ENCODE measurements around the gene GPR137C.

Gene GPR137C

DNA sequence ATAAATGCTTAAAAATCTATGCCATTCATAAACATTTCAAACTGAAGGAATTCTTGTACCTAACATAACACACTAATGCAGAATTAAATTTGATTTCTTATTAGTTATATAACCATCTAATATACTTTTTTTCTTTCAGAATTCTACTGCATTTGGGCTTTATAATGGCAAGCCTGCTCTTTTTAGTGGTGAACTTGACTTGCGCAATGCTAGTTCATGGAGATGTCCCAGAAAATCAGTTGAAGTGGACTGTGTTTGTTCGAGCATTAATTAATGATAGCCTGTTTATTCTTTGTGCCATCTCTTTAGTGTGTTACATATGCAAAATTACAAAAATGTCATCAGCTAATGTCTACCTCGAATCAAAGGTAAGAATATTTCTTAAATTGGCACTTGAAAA lies 47.3 kb downstream of the GPR137C start:
- no peak overlapping the region for H3K27ac Mint-ChIP-seq
- no peaks in the 10 kb centered on the region for H3K36me3 Mint-ChIP-seq (ENCODE audit: low read depth)
- H3K27me3 Mint-ChIP-seq (ENCODE audit: low read depth): peaks cover 15% of the 10 kb centered on the region
- no peaks in the 10 kb centered on the region for H3K9me3 Mint-ChIP-seq
- H3K4me3 Mint-ChIP-seq: no peak overlapping the region
- peaks cover 2% of the 10 kb centered on the region for H3K4me1 Mint-ChIP-seq (ENCODE audit: low read depth)

DNA sequence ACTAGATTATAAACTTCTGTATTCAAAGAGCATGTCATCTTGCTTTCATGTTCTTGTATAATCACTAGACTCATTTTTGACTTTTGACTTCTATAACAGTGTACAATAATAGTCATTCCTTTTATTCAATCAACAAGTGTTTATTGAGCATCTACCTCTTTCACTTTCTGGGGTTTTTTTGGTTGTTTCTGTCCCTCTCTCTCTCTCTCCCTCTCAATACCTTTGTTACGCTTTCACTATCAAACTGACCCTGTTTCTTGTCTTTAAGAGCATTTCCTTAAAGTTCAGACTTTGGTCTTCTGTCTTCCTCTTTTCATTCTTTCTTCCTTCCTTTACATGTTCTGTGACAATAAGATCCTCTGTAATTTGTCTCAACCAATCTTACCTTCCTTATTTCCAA lies 49.5 kb downstream of the GPR137C start:
- peaks cover 2% of the 10 kb centered on the region for H3K4me1 Mint-ChIP-seq (ENCODE audit: low read depth)
- peaks cover 33% of the 10 kb centered on the region for H3K27me3 Mint-ChIP-seq (ENCODE audit: low read depth)
- H3K27ac Mint-ChIP-seq: no peak overlapping the region
- H3K9me3 Mint-ChIP-seq: no peaks in the 10 kb centered on the region
- no peak overlapping the region for H3K4me3 Mint-ChIP-seq
- H3K36me3 Mint-ChIP-seq (ENCODE audit: low read depth): no peaks in the 10 kb centered on the region

GRCh38 chr14:52607061-52607460 lies 54.4 kb downstream of the GPR137C start:
- no peaks in the 10 kb centered on the region for H3K9me3 Mint-ChIP-seq
- peaks cover 41% of the 10 kb centered on the region for H3K27me3 Mint-ChIP-seq (ENCODE audit: low read depth)
- no peak overlapping the region for H3K27ac Mint-ChIP-seq

DNA sequence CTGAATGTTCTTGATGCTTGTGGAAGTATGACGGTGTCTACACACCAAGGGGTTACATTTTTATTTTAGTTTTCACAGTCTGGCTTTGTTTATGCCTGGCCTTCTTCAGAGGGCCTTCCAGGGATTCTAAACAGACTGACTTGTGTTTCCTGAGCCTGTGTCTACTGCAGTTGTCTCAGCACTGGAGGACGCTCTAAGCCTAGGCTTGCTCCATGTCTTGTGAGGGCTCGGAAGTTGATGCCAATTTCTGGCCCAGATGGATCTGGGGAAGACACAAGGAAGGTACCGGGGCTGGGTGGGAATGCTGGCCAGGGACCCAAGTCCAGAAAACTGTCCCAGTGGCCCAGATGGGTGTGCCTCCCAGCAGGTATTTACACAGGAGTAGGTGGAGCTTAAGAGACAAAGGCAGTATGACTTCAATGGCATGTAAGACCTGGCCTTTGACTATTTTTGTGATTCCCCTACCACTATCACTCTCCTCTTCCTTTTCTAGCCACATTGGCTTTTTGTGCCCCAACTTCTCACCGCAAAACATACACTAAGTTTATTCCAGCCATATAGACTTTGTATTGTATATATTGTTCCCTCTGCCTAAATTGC lies 56.9 kb downstream of the GPR137C start:
- Mint-ChIP-seq H3K4me3 (no peak overlapping the region), H3K9me3 (no peaks in the 10 kb centered on the region), H3K36me3 (ENCODE audit: low read depth) (no peaks in the 10 kb centered on the region), H3K27ac (no peak overlapping the region), H3K27me3 (ENCODE audit: low read depth) (peaks cover 39% of the 10 kb centered on the region), H3K4me1 (ENCODE audit: low read depth) (peaks cover 1% of the 10 kb centered on the region)

More at GRCh38 chr14:52607061-52607460, 54.4 kb downstream of the GPR137C start:
- Mint-ChIP-seq H3K36me3 (ENCODE audit: low read depth) (no peaks in the 10 kb centered on the region), H3K4me1 (ENCODE audit: low read depth) (peaks cover 4% of the 10 kb centered on the region), H3K4me3 (no peak overlapping the region)

- H3K4me1 Mint-ChIP-seq (ENCODE audit: low read depth): peaks cover 1% of the 10 kb centered on the region
- no peak overlapping the region for H3K4me3 Mint-ChIP-seq
- no peaks in the 10 kb centered on the region for H3K36me3 Mint-ChIP-seq (ENCODE audit: low read depth)
- H3K27me3 Mint-ChIP-seq (ENCODE audit: low read depth): peaks cover 37% of the 10 kb centered on the region
- H3K9me3 Mint-ChIP-seq: no peaks in the 10 kb centered on the region
- no peak overlapping the region for H3K27ac Mint-ChIP-seq
These were observed 57.6 kb downstream of the GPR137C start for GRCh38 chr14:52610187-52610586.

DNA sequence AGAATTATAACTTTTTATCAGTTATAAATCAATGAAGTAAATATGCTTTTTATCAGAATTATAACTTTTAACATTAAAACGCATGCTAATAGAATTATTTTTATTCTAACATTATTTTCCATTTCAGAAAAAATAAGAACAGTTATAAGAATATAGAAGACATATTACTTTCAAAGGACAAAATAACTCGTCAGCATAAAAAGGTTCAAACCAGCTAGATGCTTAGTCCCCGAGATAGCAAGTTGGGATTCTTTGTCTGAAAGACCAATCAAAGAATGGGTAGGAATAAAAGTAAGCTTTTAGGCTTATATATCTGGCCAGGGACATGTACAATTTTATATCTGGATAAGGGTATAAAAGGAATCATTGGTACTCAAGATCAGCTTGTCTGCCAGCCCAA lies 66.0 kb downstream of the GPR137C start:
- H3K27ac Mint-ChIP-seq: no peak overlapping the region
- no peaks in the 10 kb centered on the region for H3K36me3 Mint-ChIP-seq (ENCODE audit: low read depth)
- no peaks in the 10 kb centered on the region for H3K4me1 Mint-ChIP-seq (ENCODE audit: low read depth)
- peaks cover 26% of the 10 kb centered on the region for H3K27me3 Mint-ChIP-seq (ENCODE audit: low read depth)
- no peak overlapping the region for H3K4me3 Mint-ChIP-seq
- H3K9me3 Mint-ChIP-seq: no peaks in the 10 kb centered on the region

DNA sequence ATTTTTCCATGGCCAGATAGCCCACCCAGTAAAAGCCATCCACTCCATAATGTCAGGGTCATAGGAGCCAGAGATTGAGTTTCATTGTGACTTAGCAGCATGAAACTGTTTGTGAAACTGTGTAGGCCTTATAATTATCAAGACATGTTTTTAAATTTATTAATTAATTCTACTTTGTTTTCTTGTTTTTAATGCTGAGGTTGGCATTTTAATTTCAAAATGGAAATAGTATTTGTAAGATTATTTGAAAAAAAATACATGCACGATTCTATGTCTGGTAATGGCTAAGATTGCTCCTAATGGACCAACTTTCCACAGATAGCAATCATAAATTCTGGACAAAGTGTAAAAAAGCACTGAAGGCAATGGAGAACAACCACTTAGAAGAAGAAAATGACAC lies 67.1 kb downstream of the GPR137C start:
- no peaks in the 10 kb centered on the region for H3K9me3 Mint-ChIP-seq
- H3K4me1 Mint-ChIP-seq (ENCODE audit: low read depth): no peaks in the 10 kb centered on the region
- H3K27ac Mint-ChIP-seq: no peak overlapping the region
- no peaks in the 10 kb centered on the region for H3K36me3 Mint-ChIP-seq (ENCODE audit: low read depth)
- no peak overlapping the region for H3K4me3 Mint-ChIP-seq
- peaks cover 26% of the 10 kb centered on the region for H3K27me3 Mint-ChIP-seq (ENCODE audit: low read depth)

- H3K4me3 Mint-ChIP-seq: no peak overlapping the region
- H3K27me3 Mint-ChIP-seq (ENCODE audit: low read depth): peaks cover 9% of the 10 kb centered on the region
- peaks cover 32% of the 10 kb centered on the region for H3K36me3 Mint-ChIP-seq (ENCODE audit: low read depth)
- no peak overlapping the region for H3K27ac Mint-ChIP-seq
- H3K4me1 Mint-ChIP-seq (ENCODE audit: low read depth): peaks cover 5% of the 10 kb centered on the region
- peaks cover 14% of the 10 kb centered on the region for H3K9me3 Mint-ChIP-seq
These were observed 87.5 kb downstream of the GPR137C start for GRCh38 chr14:52640137-52640536.

GRCh38 chr14:52641745-52642144 lies 89.1 kb downstream of the GPR137C start:
- Mint-ChIP-seq H3K4me1 (ENCODE audit: low read depth) (peaks cover 6% of the 10 kb centered on the region), H3K9me3 (peaks cover 14% of the 10 kb centered on the region), H3K27me3 (ENCODE audit: low read depth) (no peaks in the 10 kb centered on the region), H3K4me3 (no peak overlapping the region), H3K36me3 (ENCODE audit: low read depth) (peaks cover 39% of the 10 kb centered on the region), H3K27ac (no peak overlapping the region)

GRCh38 chr14:52649511-52649910 lies 96.9 kb downstream of the GPR137C start:
- H3K27me3 Mint-ChIP-seq (ENCODE audit: low read depth): no peaks in the 10 kb centered on the region
- H3K4me1 Mint-ChIP-seq (ENCODE audit: low read depth): peaks cover 1% of the 10 kb centered on the region
- peaks cover 36% of the 10 kb centered on the region for H3K36me3 Mint-ChIP-seq (ENCODE audit: low read depth)
- no peaks in the 10 kb centered on the region for H3K9me3 Mint-ChIP-seq
- H3K27ac Mint-ChIP-seq: no peak overlapping the region
- H3K4me3 Mint-ChIP-seq: no peak overlapping the region

DNA sequence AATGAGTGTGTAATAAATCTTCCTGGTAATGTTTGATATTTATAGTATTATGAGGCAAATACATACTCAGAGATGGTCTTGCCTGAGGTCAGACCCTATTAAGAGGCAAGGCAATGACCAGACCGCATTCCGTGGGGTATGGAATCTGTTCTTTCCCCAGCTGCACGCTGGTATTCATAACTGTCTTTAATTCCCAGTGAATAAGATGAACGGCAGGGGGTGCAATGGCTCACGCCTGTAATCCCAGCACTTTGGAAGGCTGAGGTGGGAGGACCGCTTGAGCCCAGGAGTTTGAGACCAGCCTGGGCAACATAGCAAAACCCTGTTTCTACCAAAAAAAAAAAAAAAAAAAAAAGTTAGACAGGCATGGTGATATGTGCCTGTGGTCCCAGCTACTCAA lies 98.1 kb downstream of the GPR137C start:
- H3K9me3 Mint-ChIP-seq: no peaks in the 10 kb centered on the region
- H3K36me3 Mint-ChIP-seq (ENCODE audit: low read depth): peaks cover 39% of the 10 kb centered on the region
- no peak overlapping the region for H3K4me3 Mint-ChIP-seq
- H3K4me1 Mint-ChIP-seq (ENCODE audit: low read depth): peaks cover 3% of the 10 kb centered on the region
- no peak overlapping the region for H3K27ac Mint-ChIP-seq
- H3K27me3 Mint-ChIP-seq (ENCODE audit: low read depth): no peaks in the 10 kb centered on the region

- H3K36me3 Mint-ChIP-seq (ENCODE audit: low read depth): peaks cover 28% of the 10 kb centered on the region
- no peak overlapping the region for H3K27ac Mint-ChIP-seq
- H3K4me3 Mint-ChIP-seq: no peak overlapping the region
- H3K9me3 Mint-ChIP-seq: no peaks in the 10 kb centered on the region
- no peaks in the 10 kb centered on the region for H3K27me3 Mint-ChIP-seq (ENCODE audit: low read depth)
- H3K4me1 Mint-ChIP-seq (ENCODE audit: low read depth): peaks cover 7% of the 10 kb centered on the region
These were observed 104.3 kb downstream of the GPR137C start for GRCh38 chr14:52656905-52657304.

DNA sequence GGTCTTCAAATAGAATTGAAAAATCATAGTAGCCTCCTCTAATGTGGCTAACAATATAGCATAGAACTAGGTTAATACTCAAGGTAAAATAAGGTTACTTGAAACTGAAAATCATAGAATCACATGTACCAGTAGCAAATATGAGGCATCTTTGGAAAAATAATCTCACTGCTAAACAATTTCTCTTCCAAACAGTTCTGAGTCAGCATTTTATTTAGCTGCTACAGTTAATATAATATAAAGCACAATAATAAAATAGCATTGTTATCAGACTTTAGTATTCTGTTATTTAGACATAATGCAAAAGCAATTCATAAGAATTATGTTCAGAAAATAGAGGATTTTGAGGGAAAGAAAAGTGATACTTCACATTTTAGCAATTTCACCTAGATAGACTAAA lies 107.7 kb downstream of the GPR137C start:
- Mint-ChIP-seq H3K27me3 (ENCODE audit: low read depth) (no peaks in the 10 kb centered on the region), H3K4me3 (no peak overlapping the region), H3K4me1 (ENCODE audit: low read depth) (peaks cover 7% of the 10 kb centered on the region), H3K9me3 (no peaks in the 10 kb centered on the region), H3K36me3 (ENCODE audit: low read depth) (peaks cover 27% of the 10 kb centered on the region), H3K27ac (no peak overlapping the region)

- Mint-ChIP-seq H3K27me3 (ENCODE audit: low read depth) (no peaks in the 10 kb centered on the region), H3K4me1 (ENCODE audit: low read depth) (peaks cover 7% of the 10 kb centered on the region), H3K4me3 (no peak overlapping the region), H3K36me3 (ENCODE audit: low read depth) (peaks cover 28% of the 10 kb centered on the region), H3K9me3 (no peaks in the 10 kb centered on the region), H3K27ac (no peak overlapping the region)
These were observed 108.2 kb downstream of the GPR137C start for GRCh38 chr14:52660832-52661231.

- H3K4me1 Mint-ChIP-seq (ENCODE audit: low read depth): peaks cover 7% of the 10 kb centered on the region
- no peaks in the 10 kb centered on the region for H3K27me3 Mint-ChIP-seq (ENCODE audit: low read depth)
- H3K9me3 Mint-ChIP-seq: no peaks in the 10 kb centered on the region
- no peak overlapping the region for H3K4me3 Mint-ChIP-seq
- H3K27ac Mint-ChIP-seq: no peak overlapping the region
- H3K36me3 Mint-ChIP-seq (ENCODE audit: low read depth): peaks cover 30% of the 10 kb centered on the region
These were observed 108.7 kb downstream of the GPR137C start for GRCh38 chr14:52661314-52661713.

DNA sequence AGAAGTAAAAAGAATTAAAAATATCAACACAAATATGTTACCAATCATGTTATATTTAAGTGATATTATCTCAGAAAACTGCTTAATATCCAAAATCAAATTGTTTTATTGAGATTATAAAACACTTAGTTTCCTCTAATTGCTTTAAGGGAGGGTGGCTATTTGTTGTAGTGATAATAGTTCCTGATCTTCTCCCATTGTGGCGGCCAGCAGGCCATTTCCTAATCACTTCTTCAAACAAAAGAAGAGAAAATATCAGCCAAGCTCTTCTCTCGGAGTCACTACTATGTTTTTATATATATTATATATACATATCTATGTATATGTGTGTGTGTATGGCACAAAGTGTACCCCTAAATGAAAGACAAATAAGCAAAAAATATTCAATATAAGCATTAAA lies 111.2 kb downstream of the GPR137C start:
- H3K36me3 Mint-ChIP-seq (ENCODE audit: low read depth): peaks cover 29% of the 10 kb centered on the region

More for the DNA sequence above, 111.2 kb downstream of the GPR137C start:
- peaks cover 11% of the 10 kb centered on the region for H3K4me1 Mint-ChIP-seq (ENCODE audit: low read depth)
- H3K4me3 Mint-ChIP-seq: no peak overlapping the region
- no peak overlapping the region for H3K27ac Mint-ChIP-seq
- no peaks in the 10 kb centered on the region for H3K27me3 Mint-ChIP-seq (ENCODE audit: low read depth)
- H3K9me3 Mint-ChIP-seq: no peaks in the 10 kb centered on the region
